GM19328 (cell line): ENCODE results near the gene CACNA2D3.

ENCODE experiments used
- ATAC-seq: cut with Tn5 transposase; IDR thresholded peaks from one replicate; pipeline ENCODE4 v1.9.1; 2021; ENCODE audit warnings: mild to moderate bottlenecking, moderate library complexity; ENCODE audit not compliant: unreplicated experiment

CACNA2D3 gene

DNA sequence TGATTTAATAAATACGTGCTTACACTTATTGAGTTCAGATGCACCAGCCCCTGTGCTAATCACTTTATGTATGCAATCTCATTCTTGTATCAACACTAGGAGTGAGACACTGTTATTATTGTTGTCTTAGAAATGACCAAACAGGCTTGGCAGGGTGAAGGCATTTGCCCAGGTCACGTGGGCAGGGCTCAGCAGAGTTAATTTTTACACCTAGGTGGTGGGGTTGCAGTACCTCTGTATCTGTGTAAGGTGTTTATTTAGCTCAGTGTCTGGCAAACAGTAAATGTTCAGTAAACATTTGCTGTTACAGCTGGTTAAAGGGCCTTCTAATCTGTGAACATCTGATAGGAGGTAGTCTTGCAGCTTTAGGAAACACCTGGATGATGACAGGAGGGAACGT lies 200.0 kb downstream of the CACNA2D3 start:
- no peak for ATAC-seq

DNA sequence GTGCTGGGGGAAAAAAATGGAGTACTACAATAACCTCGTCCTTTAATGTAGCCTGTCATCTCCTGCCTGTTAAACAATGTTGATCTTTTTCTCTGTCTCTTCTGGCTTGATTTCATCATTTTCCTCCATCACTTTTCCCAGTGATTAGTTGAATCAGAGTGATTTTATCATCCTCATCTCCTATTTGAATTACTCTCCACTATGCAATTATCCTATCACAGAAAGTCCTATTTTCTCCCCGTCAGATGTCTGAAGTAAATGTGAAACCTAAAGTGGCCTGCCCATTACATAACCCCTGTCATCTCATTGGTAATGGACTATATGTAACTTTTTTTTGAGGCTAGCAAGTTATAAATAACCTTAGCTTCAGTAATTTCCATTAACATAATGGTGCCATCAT lies 201.8 kb downstream of the CACNA2D3 start:
- no peak for ATAC-seq

DNA sequence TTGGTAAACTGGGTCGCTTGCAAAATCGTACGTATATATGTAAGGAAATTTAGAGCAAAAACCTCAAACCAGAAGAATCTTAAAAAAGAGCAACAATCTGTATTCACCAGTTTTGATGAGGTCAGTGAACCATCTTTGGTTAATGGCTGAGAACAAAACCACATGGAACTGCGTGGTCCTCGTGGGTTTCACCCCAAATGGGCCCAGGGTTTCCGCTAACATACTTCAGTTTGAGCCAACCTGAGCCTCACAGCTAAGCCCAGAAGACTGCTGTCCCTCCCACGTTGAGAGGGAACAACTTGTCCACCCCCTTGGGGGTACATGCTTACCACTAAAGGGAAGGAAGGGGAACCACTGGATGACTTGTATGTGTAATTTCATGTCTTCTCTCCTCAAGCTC lies 204.6 kb downstream of the CACNA2D3 start:
- no peak for ATAC-seq

DNA sequence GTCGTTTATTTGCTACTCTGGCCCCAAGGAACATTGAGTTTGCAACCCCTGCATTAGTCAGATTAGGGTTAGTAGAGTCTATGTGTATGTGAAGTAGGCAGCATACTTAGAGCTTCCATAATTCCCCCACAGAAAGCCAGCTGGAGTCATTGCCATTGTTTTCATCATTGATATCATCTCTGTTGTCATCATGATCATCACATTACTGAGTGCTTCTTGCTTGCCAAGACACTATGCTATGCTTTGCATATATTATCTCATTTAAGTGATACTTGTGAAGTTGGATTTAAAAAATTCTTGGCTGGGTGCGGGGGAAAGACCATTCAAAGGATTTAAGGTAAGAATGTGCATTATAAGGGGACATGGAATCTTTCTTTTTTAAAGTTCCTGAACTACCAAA lies 209.0 kb downstream of the CACNA2D3 start:
- ATAC-seq = no peak

DNA sequence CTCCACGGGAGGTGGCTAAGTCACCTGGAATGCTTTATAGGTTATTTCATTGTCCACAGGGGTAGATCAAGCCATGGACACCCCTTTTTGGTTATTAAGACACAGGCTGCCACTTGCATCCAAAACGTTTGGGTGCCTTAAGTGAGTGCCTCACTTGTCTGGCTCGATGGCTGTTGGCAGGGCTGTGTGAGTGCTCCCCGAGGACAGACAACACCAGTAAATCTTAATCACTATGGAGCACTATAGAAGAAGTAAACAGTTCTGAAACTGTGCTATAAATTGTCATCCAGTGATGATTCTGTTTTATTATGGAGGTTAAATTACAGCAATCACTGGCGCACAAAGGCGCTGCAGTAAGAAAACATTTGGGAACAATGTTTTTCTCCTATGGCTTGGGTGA lies 215.5 kb downstream of the CACNA2D3 start:
- no peak for ATAC-seq

DNA sequence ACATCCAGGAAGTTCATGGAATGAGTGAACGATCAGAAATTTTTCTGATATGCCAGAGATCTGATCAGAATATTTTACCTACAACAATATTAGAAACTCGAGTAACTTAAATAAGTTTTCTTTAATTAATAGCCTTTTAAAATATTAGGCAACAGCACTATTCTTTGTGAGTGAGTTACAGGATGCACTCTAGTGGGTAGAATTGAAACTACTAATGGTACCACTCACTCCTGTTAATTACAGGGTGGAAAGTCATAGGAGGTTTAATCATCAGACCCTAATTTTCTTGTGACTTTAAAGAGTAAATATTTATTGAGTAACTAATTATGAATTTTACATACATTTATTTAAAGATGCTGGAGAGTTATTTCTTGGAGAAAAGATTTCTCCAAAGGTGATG lies 217.3 kb downstream of the CACNA2D3 start:
- ATAC-seq = no peak

DNA sequence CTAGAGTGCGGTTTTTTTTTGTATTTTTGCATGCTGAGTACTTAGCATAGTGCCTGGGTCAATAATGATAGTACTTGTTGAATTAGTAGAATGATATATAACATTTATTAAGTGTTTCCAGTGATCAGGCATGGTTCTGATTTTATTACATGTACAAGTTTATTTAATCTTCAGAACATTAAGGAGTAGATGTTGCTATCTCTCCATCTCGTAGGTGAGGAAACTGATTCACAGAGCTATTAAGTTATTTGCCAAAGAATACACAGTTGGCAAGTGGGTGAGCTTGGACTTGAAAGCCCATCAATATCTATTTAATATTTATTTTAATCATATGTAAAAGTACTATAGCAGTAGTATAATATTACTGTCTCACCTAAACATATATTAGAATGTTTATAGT lies 219.5 kb downstream of the CACNA2D3 start:
- no peak for ATAC-seq

DNA sequence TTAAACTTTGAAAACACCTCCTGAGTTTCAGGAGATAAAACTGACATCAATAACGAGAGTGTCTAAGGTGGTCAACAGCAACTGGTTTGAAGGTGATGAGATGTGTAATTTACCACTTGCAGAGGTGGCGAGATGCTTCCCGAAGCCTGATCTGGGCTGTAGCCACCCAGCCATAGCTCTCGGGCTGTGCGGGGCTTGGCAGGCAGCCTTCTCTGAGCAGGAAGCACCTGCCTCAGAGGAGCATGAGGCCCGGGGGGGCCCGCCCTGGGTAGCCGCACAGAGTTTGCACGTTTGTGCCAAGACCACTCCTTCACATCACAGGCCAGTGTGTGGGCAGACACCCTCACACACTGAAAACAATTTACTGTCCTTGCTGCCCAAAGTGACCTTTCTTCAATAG lies 220.3 kb downstream of the CACNA2D3 start:
- no peak for ATAC-seq

DNA sequence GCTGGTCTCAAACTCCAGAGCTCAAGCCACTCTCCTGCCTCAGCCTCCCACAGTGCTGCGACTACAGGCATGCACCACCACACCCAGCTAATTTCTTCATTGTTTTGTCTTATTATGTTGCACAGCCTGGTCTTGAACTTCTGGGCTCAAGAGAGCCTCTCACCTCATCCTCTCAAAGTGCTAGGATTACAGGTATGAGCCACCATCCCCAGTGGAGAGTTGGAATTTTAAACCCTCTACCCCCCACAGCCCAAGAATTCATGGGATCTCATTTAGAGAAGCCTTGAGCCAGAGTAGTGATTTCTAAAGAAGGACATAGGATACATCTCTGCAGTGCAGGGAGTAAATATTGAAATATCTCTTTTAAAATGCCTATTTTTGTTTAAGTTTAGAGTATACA lies 221.1 kb downstream of the CACNA2D3 start:
- no peak for ATAC-seq

DNA sequence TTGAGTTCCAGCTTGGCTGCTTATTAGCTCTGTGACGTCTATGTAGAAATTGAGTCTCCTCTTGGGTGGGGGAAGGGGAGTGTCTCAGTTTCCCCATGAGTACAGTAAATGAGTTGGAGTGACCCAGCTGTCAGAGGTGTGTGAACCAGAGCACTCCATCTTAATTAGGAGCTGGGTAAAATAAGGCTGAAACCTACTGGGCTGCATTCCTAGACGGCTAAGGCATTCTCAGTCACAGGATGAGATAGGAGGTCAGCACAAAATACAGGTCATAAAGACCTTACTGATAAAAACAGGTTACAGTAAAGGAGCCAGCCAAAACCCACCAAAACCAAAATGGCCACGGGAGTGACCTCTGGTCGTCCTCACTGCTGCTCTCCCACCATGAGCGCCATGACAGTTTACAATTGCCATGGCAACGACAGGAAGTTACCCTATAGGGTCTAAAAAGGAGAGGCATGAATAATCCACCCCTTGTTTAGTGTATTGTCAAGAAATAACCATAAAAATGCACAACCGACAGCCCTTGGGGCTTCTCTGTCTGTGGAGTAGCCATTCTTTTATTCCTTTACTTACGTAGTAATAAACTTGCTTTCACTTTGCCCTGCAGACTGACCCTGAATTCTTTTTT lies 222.4 kb downstream of the CACNA2D3 start:
- ATAC-seq = no peak

DNA sequence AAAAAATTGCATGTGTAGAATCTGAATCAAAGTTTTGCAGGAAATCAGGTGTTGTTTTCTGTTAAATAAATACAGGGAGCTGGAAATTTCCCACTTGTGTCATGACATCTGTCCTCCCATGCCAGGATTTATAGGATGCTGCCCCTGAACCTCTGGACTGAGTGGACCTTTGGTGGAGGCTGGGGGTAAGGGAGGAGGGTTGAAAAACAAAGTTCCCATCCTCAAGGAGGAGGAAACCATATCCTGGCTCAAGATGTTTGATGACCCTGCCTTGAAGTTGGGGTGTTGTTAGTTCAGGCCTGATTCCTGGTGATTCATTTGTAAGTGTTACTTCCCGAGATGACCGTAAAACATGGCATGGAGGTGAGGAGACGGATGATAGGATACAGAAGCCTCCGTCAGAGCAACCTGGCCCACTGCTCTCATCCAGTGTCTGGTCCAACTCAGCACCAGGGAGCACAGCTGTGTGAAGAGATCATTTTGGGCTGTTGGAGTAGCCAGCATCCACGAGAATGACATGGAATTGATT lies 223.6 kb downstream of the CACNA2D3 start:
- ATAC-seq = no peak

DNA sequence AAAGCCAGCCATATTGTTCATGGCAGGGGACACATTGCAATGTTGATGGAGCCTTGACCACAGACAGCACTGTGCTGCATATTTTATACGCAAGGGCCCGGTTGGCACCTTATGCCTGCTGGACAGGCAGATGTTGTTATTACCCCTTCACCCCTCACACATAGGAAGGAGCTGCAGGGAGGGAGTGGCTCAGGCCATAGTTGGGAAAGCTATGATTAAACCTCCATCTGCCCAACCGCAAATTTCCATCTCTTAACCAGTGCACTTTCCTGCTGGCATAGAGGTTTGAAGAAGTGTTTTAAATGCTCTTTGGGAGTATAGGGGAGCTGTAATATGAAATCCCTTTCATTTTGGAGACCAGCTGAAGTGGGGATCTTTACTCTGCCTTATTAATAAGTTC lies 224.7 kb downstream of the CACNA2D3 start:
- no peak for ATAC-seq

DNA sequence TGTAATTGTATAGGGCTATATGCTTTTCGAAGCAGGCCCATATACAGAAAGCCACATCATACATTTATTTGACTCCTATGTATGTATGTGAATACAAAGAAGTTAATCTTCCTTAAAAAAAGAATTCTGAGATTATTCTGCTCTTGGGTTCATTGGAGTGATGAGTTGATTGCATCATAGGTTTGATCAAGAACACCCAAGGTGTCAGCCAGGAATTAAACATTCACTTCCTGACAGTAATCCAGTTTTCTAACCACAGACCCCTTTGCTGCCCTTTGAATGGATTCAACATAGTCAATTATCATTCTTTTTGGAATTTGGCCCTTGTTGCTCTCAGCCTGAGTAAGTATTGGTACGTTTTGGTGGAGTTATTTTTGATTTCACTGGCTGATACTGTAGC lies 225.6 kb downstream of the CACNA2D3 start:
- no peak for ATAC-seq

DNA sequence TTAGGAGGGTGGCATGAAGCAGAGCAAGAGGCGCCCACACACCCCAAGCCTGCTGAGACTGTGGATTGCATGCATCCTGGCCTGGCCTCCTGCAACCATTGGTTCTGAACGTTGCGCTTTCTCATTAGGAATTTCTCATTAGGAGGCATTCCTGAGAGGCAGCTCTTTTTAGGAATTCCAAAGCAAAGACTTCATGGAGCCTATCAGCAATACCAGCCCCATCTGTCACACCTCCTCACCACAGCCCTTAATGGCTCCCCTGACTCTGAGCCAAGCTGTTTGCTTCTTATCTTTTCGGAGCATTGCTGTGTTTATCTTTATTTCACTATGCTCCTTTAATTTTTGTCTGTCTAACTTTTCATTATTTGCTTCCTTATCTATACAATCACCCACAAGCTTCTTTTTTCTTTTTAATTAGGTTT lies 226.9 kb downstream of the CACNA2D3 start:
- ATAC-seq = no peak

DNA sequence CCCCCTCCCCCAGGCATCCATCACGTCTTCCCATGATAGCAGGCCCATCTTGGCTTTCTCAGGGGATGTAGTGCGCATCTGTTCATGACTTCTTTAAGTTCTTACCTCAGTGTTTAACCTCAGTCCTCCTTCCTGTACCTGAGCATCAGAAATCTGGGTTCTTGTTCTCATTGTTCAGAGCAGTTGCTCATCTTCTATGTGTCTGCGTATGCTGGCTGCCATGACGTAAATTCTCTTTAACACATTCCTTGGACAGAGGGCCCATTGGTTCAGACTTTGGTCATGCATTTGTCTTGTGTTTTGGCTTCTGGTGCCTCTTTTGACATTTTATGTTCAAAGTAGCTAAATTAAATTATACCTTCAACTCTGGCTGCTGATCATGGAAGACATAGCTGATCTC lies 227.3 kb downstream of the CACNA2D3 start:
- no peak for ATAC-seq

DNA sequence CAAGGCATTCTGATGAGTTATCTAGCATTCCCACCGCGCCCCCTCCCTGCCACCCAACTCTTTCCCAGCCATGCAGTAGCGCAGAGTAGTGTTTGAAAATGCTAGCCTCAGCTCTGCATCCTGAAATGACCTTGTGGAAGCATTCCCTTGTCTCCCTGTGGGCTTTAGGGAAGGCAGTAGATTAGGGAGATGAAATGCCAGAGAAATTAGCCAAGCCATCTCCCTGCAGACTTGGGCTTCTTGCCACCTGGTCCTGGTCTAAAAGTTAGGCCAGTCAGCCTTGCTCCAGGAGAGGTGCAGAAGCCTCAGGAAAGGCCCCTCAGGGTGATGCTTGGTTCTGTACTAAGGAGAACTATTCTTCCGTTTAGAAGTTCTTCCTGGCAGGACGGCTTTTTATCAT lies 231.2 kb downstream of the CACNA2D3 start:
- no peak for ATAC-seq

DNA sequence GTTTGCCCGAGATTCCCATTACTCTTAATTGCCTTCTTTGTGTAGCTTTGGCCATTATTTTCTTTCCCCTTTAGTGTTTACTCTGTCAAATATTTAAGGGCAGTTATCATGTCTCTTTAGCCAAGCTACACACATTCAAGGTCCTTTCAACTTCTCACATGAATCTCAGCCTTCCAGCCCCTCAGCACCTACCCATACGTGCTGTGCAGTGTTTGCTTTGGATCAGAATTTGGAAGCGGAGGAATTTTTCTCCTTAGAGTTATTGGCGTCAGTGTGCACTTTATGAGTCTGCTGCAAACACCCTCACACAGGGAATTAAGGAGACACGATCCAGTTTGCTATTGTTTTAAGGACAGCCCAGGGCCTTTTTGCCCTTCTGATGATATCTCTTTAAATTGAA lies 231.6 kb downstream of the CACNA2D3 start:
- no peak for ATAC-seq

DNA sequence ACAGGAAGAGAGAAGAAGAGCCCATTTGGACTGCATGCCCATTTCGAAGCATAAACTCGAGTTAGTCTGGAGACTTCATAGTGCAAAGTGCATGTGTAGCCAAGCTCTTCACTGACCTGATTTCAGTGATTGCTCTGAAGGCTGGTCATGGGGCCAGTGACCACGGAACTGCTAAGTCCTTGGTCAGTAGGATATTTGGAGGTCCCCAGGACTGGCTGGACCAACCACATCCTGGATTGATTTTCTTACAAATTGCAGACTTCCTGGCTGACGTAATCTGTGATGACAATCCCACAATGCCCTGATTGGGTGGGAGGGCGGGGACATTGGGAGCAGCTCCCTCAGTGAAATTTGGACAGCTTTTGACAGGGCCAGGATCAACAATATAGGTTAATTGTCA lies 233.4 kb downstream of the CACNA2D3 start:
- no peak for ATAC-seq

DNA sequence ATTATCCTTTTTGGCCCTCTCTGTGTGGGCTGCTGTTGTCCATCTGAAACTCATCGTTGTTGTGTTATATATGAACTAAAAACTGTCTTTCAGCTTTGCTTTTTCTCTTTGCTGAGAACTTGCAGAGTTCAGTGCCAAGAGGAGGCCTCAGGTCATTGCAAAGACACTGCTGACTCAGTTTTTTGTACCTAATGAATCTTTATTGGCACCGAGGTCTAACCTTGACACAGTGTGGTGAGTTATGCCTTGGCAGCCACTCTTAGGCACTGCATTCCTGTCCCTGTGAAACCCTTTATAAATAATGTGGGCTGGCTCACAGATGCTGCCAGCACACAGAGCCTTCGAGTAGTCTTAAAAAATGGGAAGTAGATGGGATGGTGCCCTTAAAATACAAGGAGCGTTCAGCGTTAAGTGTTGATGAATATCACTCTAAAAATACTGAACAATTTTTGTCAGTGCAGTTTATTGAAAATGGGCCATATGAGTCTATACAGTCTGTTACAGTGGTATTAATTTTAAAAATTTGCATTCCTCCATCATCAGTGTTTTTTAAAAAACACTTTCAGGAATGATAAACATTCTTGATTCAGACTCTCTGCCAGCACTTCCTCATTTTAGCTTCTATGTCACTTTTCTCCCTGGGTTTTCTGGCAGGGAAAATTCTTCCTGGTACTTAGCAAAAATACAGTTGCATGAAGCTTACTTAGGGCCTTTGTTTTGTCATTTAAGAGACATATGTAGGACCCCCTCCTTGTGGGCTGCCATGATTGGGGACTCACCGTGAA lies 234.1 kb downstream of the CACNA2D3 start:
- no peak for ATAC-seq

DNA sequence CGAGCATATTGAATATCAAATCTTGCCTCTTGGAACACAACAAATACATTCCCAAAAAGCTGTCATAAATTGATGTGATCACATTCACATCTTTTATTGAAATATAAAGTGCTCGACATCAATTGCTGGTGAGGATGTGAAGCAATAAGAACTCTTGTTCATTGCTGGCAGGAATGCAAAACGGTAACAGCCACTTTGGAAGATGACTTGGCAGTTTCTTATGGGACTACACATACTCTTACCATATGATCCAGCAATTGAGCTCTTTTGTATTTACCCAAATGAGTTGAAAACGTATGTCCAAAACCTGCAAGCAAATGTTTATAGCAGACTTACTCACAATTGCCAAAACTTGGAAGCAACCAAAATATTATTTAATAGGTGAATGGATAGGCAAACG lies 234.9 kb downstream of the CACNA2D3 start:
- no peak for ATAC-seq

DNA sequence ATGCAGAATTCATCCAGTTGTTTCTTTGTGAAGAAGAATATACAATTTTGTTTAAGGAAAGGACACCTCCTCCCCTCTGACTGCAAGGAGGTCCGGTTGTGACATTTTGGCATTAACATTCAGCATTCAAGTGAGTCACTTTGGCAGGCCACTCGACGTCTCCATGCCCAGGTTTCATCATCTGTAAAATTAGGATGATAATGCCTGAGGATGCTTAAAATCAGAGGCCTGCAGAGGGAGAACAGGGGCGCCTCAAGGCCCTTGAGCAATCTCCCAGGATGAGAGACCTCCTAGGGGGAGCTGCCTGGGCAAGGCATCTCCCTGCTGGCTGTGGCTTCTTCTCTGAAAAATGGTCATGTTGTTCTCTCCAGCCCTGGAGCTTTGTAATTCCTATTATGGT lies 236.0 kb downstream of the CACNA2D3 start:
- no peak for ATAC-seq

DNA sequence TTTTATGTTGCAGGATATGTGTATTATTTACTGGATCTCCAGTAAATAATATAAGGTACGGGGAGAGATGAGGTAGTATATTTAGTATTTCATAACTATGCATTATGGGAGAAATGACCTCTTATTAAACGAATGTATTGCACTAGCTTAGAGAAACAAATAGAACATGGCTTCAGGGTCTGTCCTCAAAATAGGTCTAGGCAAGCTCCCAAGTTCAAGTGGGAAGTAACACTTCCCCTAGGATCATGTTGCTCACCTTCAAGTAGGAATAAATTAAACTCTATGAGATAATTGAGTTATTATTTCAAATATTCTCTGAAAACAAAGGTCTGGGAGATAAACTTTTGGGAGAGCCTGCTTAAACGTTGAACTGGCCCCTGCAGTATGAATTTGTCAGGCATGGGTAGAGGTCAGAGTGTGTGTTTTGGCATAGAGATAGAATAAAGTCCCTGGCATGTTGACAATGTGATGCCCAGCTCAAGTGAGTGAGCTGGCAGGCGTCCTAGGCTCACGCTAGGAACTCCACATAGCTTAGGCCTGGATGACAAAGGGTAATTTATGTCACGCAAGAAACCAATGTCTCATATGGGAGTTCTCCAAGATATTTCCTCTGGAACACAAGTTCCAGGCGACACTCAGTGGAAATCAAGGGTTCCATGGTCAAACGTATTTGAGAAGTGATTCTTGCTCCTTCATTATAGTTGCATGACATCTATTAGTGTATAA lies 236.8 kb downstream of the CACNA2D3 start:
- ATAC-seq = no peak
